HG03097 (cell line): ENCODE data around the gene SLC6A17.

Experiments
- ATAC-seq: cut with Tn5 transposase; IDR thresholded peaks from one replicate; pipeline ENCODE4 v1.9.1; 2021; ENCODE audit not compliant: unreplicated experiment, low FRiP score

SLC6A17 gene

GRCh38 chr1:110215621-110216515 lies 65.6 kb downstream of the SLC6A17 start:
- ATAC-seq: no peak

GRCh38 chr1:110216844-110217444 lies 66.7 kb downstream of the SLC6A17 start:
- no peak for ATAC-seq

GRCh38 chr1:110218137-110218536 lies 67.8 kb downstream of the SLC6A17 start:
- ATAC-seq: no peak

GRCh38 chr1:110218739-110219138 lies 68.4 kb downstream of the SLC6A17 start:
- no peak for ATAC-seq

- ATAC-seq: no peak
These were observed 70.0 kb downstream of the SLC6A17 start for GRCh38 chr1:110220324-110220723.

- no peak for ATAC-seq
These were observed 70.8 kb downstream of the SLC6A17 start for GRCh38 chr1:110221119-110221518.

GRCh38 chr1:110223127-110223526 lies 72.8 kb downstream of the SLC6A17 start:
- ATAC-seq: no peak

- ATAC-seq: no peak
These were observed 73.3 kb downstream of the SLC6A17 start for GRCh38 chr1:110223581-110223980.

GRCh38 chr1:110224240-110224995 lies 74.1 kb downstream of the SLC6A17 start:
- no peak for ATAC-seq

- no peak for ATAC-seq
These were observed 74.9 kb downstream of the SLC6A17 start for GRCh38 chr1:110225212-110225611.

GRCh38 chr1:110225756-110226404 lies 75.6 kb downstream of the SLC6A17 start:
- ATAC-seq: no peak

GRCh38 chr1:110227774-110228173 lies 77.5 kb downstream of the SLC6A17 start:
- no peak for ATAC-seq

GRCh38 chr1:110228381-110228780 lies 78.1 kb downstream of the SLC6A17 start:
- ATAC-seq: no peak

GRCh38 chr1:110228869-110229268 lies 78.6 kb downstream of the SLC6A17 start:
- no peak for ATAC-seq

- ATAC-seq: no peak
These were observed 79.2 kb downstream of the SLC6A17 start for GRCh38 chr1:110229348-110230001.

GRCh38 chr1:110230381-110231199 lies 80.3 kb downstream of the SLC6A17 start:
- ATAC-seq: no peak

- ATAC-seq: no peak
These were observed 83.6 kb downstream of the SLC6A17 start for GRCh38 chr1:110233861-110234260.

GRCh38 chr1:110234691-110235090 lies 84.4 kb downstream of the SLC6A17 start:
- no peak for ATAC-seq

- no peak for ATAC-seq
These were observed 85.0 kb downstream of the SLC6A17 start for GRCh38 chr1:110235181-110235833.
